Right cardiac atrium (tissue), 5 donors: Measurements from ENCODE around the gene TPM2. TPM values are rescaled to one million over a fixed set of nuclear protein-coding genes. Genes with fewer than 3 reads are reported as not detected.
A peak's percentile ranks its signal among the peaks of the same experiment; 100 is the strongest.

Experiments
- ATAC-seq, 2 donors: fragments of 200-7000 bp; cut with Tn5 transposase; one replicate each; pipeline versions ENCODE4 v1.8.0 to v1.9.1; 2020; ENCODE audit warnings: moderate library complexity in 2 of 2, mild to moderate bottlenecking in 1 of 2
- DNase-seq, 3 donors: peaks; one replicate each; pipeline ENCODE4 v3.0.0-alpha.2; 2020
- H3K27ac ChIP-seq: one replicate; pipeline ENCODE4 v1.5.1; 2013; ENCODE audit warnings: mild to moderate bottlenecking, low read length, control low read depth, moderate library complexity
- H3K27me3 ChIP-seq: one replicate; pipeline ENCODE4 v1.6.1; 2013; ENCODE audit not compliant: control insufficient read depth, insufficient read depth
- H3K4me1 ChIP-seq: one replicate; pipeline ENCODE4 v1.6.1; 2013; ENCODE audit warnings: low read length; ENCODE audit not compliant: control insufficient read depth, insufficient read depth
- H3K4me3 ChIP-seq: one replicate; pipeline ENCODE4 v1.5.1; 2013; ENCODE audit warnings: low read length, control low read depth
- H3K9me3 ChIP-seq: one replicate; pipeline ENCODE4 v1.6.1; 2013; ENCODE audit warnings: low read length; ENCODE audit not compliant: control insufficient read depth
- WGBS: extraction: QIAGEN DNeasy Blood & Tissue Kit; methylation state at CpG from one replicate; pipeline ENCODE4 v1.1.7; 2013; 5-methylcytosine and 5-hydroxymethylcytosine counted together
- intact Hi-C, 4 donors: fragments of 100-400 bp; cut with DNase I; formaldehyde crosslinking; loops; one replicate each; pipeline versions ENCODE4 v1.11.0 to v1.14.0; 2022 to 2023
- polyA plus RNA-seq: library from polyadenylated mRNA; stranded (reverse); fragments of 200-250 nt; gene quantifications from one replicate; pipeline ENCODE4 v1.2.3, GENCODE V29; 2013
- total RNA-seq, 4 donors: library from RNA; stranded (reverse); fragmentation: NEBNext Ultra II Directional; extraction: Animal tissue kit (Norgen Biotek cat#: 25700); gene quantifications; one replicate each; pipeline ENCODE4 v1.2.1, GENCODE V29; 2021
- donor health status: healthy with polysubstance abuse.
- donor health status: DM: no; HTN: yes; CAD: no.
- donor health status: DM: no; HTN: no; CAD: no.
- donor health status: DM: no; HTN: yes; CAD: no; lungs with severe emphysema.
- donor health status: DM: yes; HTN: yes; CAD: no.

TPM2 gene
- total and polyA plus RNA-seq, 5 donors = 573 to 2,123 (median 777) TPM

- intact Hi-C loops = no loop called here
- Histone ChIP-seq H3K4me3 (no peak overlapping the region), H3K27ac (no peak overlapping the region), H3K9me3 (no peaks in the 10 kb centered on the region), H3K27me3 (no peaks in the 10 kb centered on the region), H3K4me1 (no peaks in the 10 kb centered on the region)
- 95% methylated on average over 4 of the region's 4 CpGs for WGBS
- no peak for ATAC-seq
- peak in 1 of 3 donors; percentile 27 for DNase-seq
Measured at GRCh38 chr9:35708146-35708545, 18.4 kb upstream of the TPM2 start.

GRCh38 chr9:35706951-35707350 lies 17.2 kb upstream of the TPM2 start:
- Histone ChIP-seq H3K9me3 (no peaks in the 10 kb centered on the region), H3K4me3 (no peak overlapping the region), H3K4me1 (no peaks in the 10 kb centered on the region), H3K27me3 (no peaks in the 10 kb centered on the region), H3K27ac (no peak overlapping the region)
- ATAC-seq (no peak), DNase-seq (no peak)
- WGBS = 85% methylated on average over 10 of the region's 10 CpGs
- intact Hi-C loops = no loop called here

GRCh38 chr9:35705836-35706430 lies 16.2 kb upstream of the TPM2 start:
- H3K27ac ChIP-seq = no peak overlapping the region
- 92% methylated on average over 7 of the region's 7 CpGs for WGBS

GRCh38 chr9:35705372-35705771 lies 15.6 kb upstream of the TPM2 start:
- WGBS = 69% methylated on average over 8 of the region's 8 CpGs
- intact Hi-C loops = no loop called here
- Histone ChIP-seq H3K9me3 (no peaks in the 10 kb centered on the region), H3K27me3 (no peaks in the 10 kb centered on the region), H3K27ac (no peak overlapping the region), H3K4me3 (no peak overlapping the region), H3K4me1 (no peaks in the 10 kb centered on the region)
- no peak for DNase-seq
- no peak for ATAC-seq

More at GRCh38 chr9:35705836-35706430, 16.2 kb upstream of the TPM2 start:
- no peak overlapping the region for H3K4me3 ChIP-seq
- H3K4me1 ChIP-seq = no peaks in the 10 kb centered on the region
- H3K9me3 ChIP-seq = no peaks in the 10 kb centered on the region
- no peaks in the 10 kb centered on the region for H3K27me3 ChIP-seq
- no peak for ATAC-seq
- no peak for DNase-seq
- intact Hi-C loops = no loop called here

GRCh38 chr9:35703906-35704672 lies 14.4 kb upstream of the TPM2 start:
- 88% methylated on average over 26 of the region's 26 CpGs for WGBS
- Histone ChIP-seq H3K27ac (no peak overlapping the region), H3K27me3 (no peaks in the 10 kb centered on the region), H3K9me3 (no peaks in the 10 kb centered on the region), H3K4me1 (no peaks in the 10 kb centered on the region), H3K4me3 (no peak overlapping the region)
- peak in 2 of 3 donors; percentile 72 to 84 for DNase-seq
- intact Hi-C loops = no loop called here
- ATAC-seq = peak; percentile 13 to 37

- Histone ChIP-seq H3K4me3 (no peak overlapping the region), H3K4me1 (no peaks in the 10 kb centered on the region), H3K9me3 (no peaks in the 10 kb centered on the region), H3K27ac (no peak overlapping the region), H3K27me3 (no peaks in the 10 kb centered on the region)
- WGBS = 93% methylated on average over 7 of the region's 7 CpGs
- intact Hi-C loops = no loop called here
- ATAC-seq (no peak), DNase-seq (no peak)
Measured at GRCh38 chr9:35702696-35703095, 13.0 kb upstream of the TPM2 start.

GRCh38 chr9:35700942-35701341 lies 11.2 kb upstream of the TPM2 start:
- ATAC-seq (peak in 1 of 2 donors; percentile 53), DNase-seq (no peak)
- Histone ChIP-seq H3K4me1 (no peaks in the 10 kb centered on the region), H3K4me3 (no peak overlapping the region), H3K27me3 (no peaks in the 10 kb centered on the region), H3K27ac (no peak overlapping the region), H3K9me3 (no peaks in the 10 kb centered on the region)
- intact Hi-C loops = no loop called here

- Histone ChIP-seq H3K9me3 (no peaks in the 10 kb centered on the region), H3K27me3 (no peaks in the 10 kb centered on the region), H3K27ac (no peak overlapping the region), H3K4me3 (no peak overlapping the region), H3K4me1 (no peaks in the 10 kb centered on the region)
- 81% methylated on average over 11 of the region's 11 CpGs for WGBS
- no peak for ATAC-seq
- DNase-seq = no peak
- intact Hi-C loops = no loop called here
Measured at GRCh38 chr9:35700031-35700430, 10.3 kb upstream of the TPM2 start.

- Histone ChIP-seq H3K27ac (no peak overlapping the region), H3K4me1 (no peaks in the 10 kb centered on the region), H3K27me3 (no peaks in the 10 kb centered on the region), H3K9me3 (no peaks in the 10 kb centered on the region), H3K4me3 (no peak overlapping the region)
- intact Hi-C loops = loop anchor here in 1 of 4 donors (5.0 kb wide), 1 partner anchor 36 kb away; no protein-coding TSS in a partner anchor
- 90% methylated on average over 5 of the region's 5 CpGs for WGBS
- DNase-seq = no peak
- no peak for ATAC-seq
Measured at GRCh38 chr9:35698231-35698630, 8.5 kb upstream of the TPM2 start.

GRCh38 chr9:35697486-35697885 lies 7.8 kb upstream of the TPM2 start:
- H3K27me3 ChIP-seq = no peaks in the 10 kb centered on the region
- no peak for DNase-seq

GRCh38 chr9:35696520-35697215 lies 6.9 kb upstream of the TPM2 start:
- no peak overlapping the region for H3K4me3 ChIP-seq
- ATAC-seq = peak; percentile 68 to 71
- H3K27me3 ChIP-seq = no peaks in the 10 kb centered on the region
- H3K27ac ChIP-seq = peak overlapping the region; percentile 6
- WGBS = 38% methylated on average over 9 of the region's 9 CpGs
- intact Hi-C loops = loop anchor here in 1 of 4 donors (5.0 kb wide), 1 partner anchor 34 kb away; no protein-coding TSS in a partner anchor
- peak; percentile 61 to 81 (median 77) for DNase-seq
- no peaks in the 10 kb centered on the region for H3K9me3 ChIP-seq
- H3K4me1 ChIP-seq = no peaks in the 10 kb centered on the region

More at GRCh38 chr9:35697486-35697885, 7.8 kb upstream of the TPM2 start:
- no peak overlapping the region for H3K4me3 ChIP-seq
- no peak overlapping the region for H3K27ac ChIP-seq
- H3K9me3 ChIP-seq = no peaks in the 10 kb centered on the region
- WGBS = 76% methylated on average over 14 of the region's 14 CpGs
- peak; percentile 18 to 26 for ATAC-seq
- H3K4me1 ChIP-seq = no peaks in the 10 kb centered on the region
- intact Hi-C loops = loop anchor here in 1 of 4 donors (5.0 kb wide), 1 partner anchor 35 kb away; no protein-coding TSS in a partner anchor
